ENCODE results near the gene MLPH. TPM values are rescaled to one million over a fixed set of nuclear protein-coding genes. Genes with fewer than 3 reads are reported as not detected.

The MLPH gene
- total and polyA plus RNA-seq, 2 of the 13 experiments (the other 11 are each of a cell fraction or from before 2014, with no cell fraction given), result 0.12 TPM; not detected in 1

DNA sequence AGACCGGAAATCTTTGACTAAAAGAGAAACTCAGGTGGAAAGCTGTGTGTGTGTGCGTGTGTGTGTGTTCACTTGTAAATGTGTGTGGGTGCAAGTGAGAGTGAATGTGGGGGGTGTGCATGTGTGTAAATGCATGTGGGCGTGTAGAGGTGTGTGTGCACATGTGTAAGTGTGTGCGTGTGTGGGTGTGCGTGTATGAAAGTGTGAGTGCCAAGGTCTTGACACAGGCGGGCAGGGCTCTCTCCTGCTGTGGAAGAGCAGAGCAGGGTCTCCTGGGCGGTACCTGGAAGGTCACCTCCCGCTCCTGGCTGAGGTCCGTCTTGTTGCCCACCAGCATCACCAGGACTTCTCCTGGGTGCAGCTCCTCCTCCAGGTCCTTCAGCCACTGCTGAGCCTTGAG, 89.9 kb downstream of the MLPH start:
- Histone ChIP-seq H3K36me3 (replicated peaks in 1 of 2; ENCODE audit: control insufficient read depth in 1 of 2, insufficient read depth in 2 of 2, low read length in 2 of 2) (peaks cover 17 to 50% of the 10 kb centered on the region in 2 experiments), H2AFZ (ENCODE audit: low read length) (no peak overlapping the region), H3K79me2 (ENCODE audit: insufficient read depth, low read length) (no peaks in the 10 kb centered on the region), H3K27me3 (ENCODE audit: control insufficient read depth in 1 of 2, insufficient read depth in 2 of 2, low read length in 2 of 2) (no peaks in the 10 kb centered on the region), H3K9ac (ENCODE audit: insufficient read depth, low read depth, low read length) (no peak overlapping the region), H4K20me1 (ENCODE audit: insufficient read depth, low read length) (peaks cover 3% of the 10 kb centered on the region; the same call in 1 of the 2 replicates), H3K4me1 (ENCODE audit: insufficient read depth, low read length) (peaks cover 22% of the 10 kb centered on the region), H3K27ac (ENCODE audit: extremely low read length, insufficient read depth, low read length) (no peak overlapping the region), H3K4me3 (replicated peaks in 1 of 3; ENCODE audit: insufficient read depth in 1 of 3, low read depth in 2 of 3, low read length in 3 of 3) (no peak overlapping the region), H3K9me3 (ENCODE audit: low read length) (no peaks in the 10 kb centered on the region), H3K4me2 (ENCODE audit: low read depth, low read length) (no peak overlapping the region)
- no TSS peak for BruUV-seq (replicated peaks)
- FAIRE-seq (no peak), ATAC-seq (no peak), DNase-seq (ENCODE audit: low spot score) (no peak)
- intact Hi-C loops (cut with micrococcal nuclease; ENCODE audit: unreplicated experiment) (no loop called here), in situ Hi-C loops (cut with HindIII; ENCODE audit: extremely low pct_ligation_motif_present, low pct_unique_long_range_greater_than_20kb) (no loop called here)
- ChIA-PET CTCF (ENCODE audit: low intra/inter-chr PET ratio, low total read pairs) (no interaction called here), POLR2A (interaction anchor here (0.9 kb wide), 1 partner anchor 25 kb away, joined by 3 read pairs; no protein-coding TSS in a partner anchor)
- TF ChIP-seq NFYB (CRISPR knock-in tag; IDR thresholded peaks at IDR 0.05), result no peak
- TF ChIP-seq SSRP1 (CRISPR knock-in tag; IDR thresholded peaks at IDR 0.05), result no peak
- TF ChIP-seq, protein P1, sequence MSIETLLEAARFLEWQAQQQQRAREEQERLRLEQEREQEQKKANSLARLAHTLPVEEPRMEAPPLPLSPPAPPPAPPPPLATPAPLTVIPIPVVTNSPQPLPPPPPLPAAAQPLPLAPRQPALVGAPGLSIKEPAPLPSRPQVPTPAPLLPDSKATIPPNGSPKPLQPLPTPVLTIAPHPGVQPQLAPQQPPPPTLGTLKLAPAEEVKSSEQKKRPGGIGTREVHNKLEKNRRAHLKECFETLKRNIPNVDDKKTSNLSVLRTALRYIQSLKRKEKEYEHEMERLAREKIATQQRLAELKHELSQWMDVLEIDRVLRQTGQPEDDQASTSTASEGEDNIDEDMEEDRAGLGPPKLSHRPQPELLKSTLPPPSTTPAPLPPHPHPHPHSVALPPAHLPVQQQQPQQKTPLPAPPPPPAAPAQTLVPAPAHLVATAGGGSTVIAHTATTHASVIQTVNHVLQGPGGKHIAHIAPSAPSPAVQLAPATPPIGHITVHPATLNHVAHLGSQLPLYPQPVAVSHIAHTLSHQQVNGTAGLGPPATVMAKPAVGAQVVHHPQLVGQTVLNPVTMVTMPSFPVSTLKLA (IDR thresholded peaks at IDR 0.05), result peak; percentile 68
- TF ChIP-seq HNRNPL (IDR thresholded peaks at IDR 0.05; ENCODE audit: low read depth, low read length), result 0 out of 2 replicates have a peak, but pooled peaks have one; percentile 21
- WGBS (ENCODE audit: low lambda C conversion rate), result 94% methylated on average over 9 of the region's 9 CpGs

DNA sequence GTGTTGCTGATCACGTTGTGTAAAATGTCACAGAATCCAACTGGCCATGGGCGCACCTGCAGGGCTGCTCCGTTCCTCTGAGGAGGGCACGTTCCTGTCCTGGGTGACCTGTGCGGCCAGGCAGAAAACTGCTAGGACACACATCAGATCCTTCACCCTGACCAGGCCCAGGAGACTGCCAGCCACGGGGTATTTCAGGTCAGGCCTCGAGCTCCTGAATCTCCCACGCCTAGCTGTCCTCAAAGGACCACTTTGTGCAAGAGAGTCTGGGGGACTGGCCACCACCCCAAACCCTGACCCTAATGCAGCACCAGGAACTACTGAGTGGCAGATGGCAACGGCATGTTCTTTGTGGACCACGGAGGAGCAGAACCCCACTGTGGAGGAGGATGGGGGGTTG, 90.4 kb downstream of the MLPH start:
- FAIRE-seq (no peak), DNase-seq (ENCODE audit: low spot score) (no peak), ATAC-seq (no peak)
- intact Hi-C loops (cut with micrococcal nuclease; ENCODE audit: unreplicated experiment) (no loop called here), in situ Hi-C loops (cut with HindIII; ENCODE audit: extremely low pct_ligation_motif_present, low pct_unique_long_range_greater_than_20kb) (no loop called here)
- Histone ChIP-seq H3K4me2 (ENCODE audit: low read depth, low read length) (no peak overlapping the region), H3K9me3 (ENCODE audit: low read length) (no peaks in the 10 kb centered on the region), H4K20me1 (ENCODE audit: insufficient read depth, low read length) (peaks cover 8% of the 10 kb centered on the region; the same call in 1 of the 2 replicates), H3K27ac (ENCODE audit: extremely low read length, insufficient read depth, low read length) (no peak overlapping the region), H3K79me2 (ENCODE audit: insufficient read depth, low read length) (no peaks in the 10 kb centered on the region), H3K27me3 (ENCODE audit: control insufficient read depth in 1 of 2, insufficient read depth in 2 of 2, low read length in 2 of 2) (no peaks in the 10 kb centered on the region), H3K4me3 (replicated peaks in 1 of 3; ENCODE audit: insufficient read depth in 1 of 3, low read depth in 2 of 3, low read length in 3 of 3) (no peak overlapping the region), H3K4me1 (ENCODE audit: insufficient read depth, low read length) (peaks cover 22% of the 10 kb centered on the region), H3K36me3 (replicated peaks in 1 of 2; ENCODE audit: control insufficient read depth in 1 of 2, insufficient read depth in 2 of 2, low read length in 2 of 2) (peaks cover 17 to 51% of the 10 kb centered on the region in 2 experiments), H2AFZ (ENCODE audit: low read length) (no peak overlapping the region), H3K9ac (ENCODE audit: insufficient read depth, low read depth, low read length) (no peak overlapping the region)
- no TSS peak for BruUV-seq (replicated peaks)
- ChIA-PET POLR2A (no interaction called here), CTCF (ENCODE audit: low intra/inter-chr PET ratio, low total read pairs) (no interaction called here)
- WGBS (ENCODE audit: low lambda C conversion rate), result 86% methylated on average over 10 of the region's 10 CpGs
- TF ChIP-seq FOSL2 (CRISPR knock-in tag; IDR thresholded peaks at IDR 0.05) (no peak), ZBTB3 (CRISPR knock-in tag; IDR thresholded peaks at IDR 0.05; ENCODE audit: borderline replicate concordance, low read depth) (no peak), ZNF24 (IDR thresholded peaks at IDR 0.05) (no peak), ZNF205 (CRISPR knock-in tag; IDR thresholded peaks at IDR 0.05) (no peak), RBFOX2 (IDR thresholded peaks at IDR 0.05; ENCODE audit: low read depth, low read length) (0 out of 2 replicates have a peak, but pooled peaks have one; percentile 6), POLR2A (IDR thresholded peaks at IDR 0.05; ENCODE audit: insufficient read depth in 1 of 2, low read depth in 2 of 2, low read length in 2 of 2) (0 out of 4 replicates have a peak, but pooled peaks of 1 of the 2 experiments have one; percentile 14), ZNF564 (CRISPR knock-in tag; IDR thresholded peaks at IDR 0.05) (no peak)
- TF ChIP-seq, protein P2, sequence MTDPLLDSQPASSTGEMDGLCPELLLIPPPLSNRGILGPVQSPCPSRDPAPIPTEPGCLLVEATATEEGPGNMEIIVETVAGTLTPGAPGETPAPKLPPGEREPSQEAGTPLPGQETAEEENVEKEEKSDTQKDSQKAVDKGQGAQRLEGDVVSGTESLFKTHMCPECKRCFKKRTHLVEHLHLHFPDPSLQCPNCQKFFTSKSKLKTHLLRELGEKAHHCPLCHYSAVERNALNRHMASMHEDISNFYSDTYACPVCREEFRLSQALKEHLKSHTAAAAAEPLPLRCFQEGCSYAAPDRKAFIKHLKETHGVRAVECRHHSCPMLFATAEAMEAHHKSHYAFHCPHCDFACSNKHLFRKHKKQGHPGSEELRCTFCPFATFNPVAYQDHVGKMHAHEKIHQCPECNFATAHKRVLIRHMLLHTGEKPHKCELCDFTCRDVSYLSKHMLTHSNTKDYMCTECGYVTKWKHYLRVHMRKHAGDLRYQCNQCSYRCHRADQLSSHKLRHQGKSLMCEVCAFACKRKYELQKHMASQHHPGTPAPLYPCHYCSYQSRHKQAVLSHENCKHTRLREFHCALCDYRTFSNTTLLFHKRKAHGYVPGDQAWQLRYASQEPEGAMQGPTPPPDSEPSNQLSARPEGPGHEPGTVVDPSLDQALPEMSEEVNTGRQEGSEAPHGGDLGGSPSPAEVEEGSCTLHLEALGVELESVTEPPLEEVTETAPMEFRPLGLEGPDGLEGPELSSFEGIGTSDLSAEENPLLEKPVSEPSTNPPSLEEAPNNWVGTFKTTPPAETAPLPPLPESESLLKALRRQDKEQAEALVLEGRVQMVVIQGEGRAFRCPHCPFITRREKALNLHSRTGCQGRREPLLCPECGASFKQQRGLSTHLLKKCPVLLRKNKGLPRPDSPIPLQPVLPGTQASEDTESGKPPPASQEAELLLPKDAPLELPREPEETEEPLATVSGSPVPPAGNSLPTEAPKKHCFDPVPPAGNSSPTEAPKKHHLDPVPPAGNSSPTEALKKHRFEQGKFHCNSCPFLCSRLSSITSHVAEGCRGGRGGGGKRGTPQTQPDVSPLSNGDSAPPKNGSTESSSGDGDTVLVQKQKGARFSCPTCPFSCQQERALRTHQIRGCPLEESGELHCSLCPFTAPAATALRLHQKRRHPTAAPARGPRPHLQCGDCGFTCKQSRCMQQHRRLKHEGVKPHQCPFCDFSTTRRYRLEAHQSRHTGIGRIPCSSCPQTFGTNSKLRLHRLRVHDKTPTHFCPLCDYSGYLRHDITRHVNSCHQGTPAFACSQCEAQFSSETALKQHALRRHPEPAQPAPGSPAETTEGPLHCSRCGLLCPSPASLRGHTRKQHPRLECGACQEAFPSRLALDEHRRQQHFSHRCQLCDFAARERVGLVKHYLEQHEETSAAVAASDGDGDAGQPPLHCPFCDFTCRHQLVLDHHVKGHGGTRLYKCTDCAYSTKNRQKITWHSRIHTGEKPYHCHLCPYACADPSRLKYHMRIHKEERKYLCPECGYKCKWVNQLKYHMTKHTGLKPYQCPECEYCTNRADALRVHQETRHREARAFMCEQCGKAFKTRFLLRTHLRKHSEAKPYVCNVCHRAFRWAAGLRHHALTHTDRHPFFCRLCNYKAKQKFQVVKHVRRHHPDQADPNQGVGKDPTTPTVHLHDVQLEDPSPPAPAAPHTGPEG (CRISPR knock-in tag; IDR thresholded peaks at IDR 0.05), result no peak
- TF ChIP-seq, protein P3, sequence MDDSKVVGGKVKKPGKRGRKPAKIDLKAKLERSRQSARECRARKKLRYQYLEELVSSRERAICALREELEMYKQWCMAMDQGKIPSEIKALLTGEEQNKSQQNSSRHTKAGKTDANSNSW (CRISPR knock-in tag; IDR thresholded peaks at IDR 0.05; ENCODE audit: borderline replicate concordance), result no peak
